ENCODE measurements around the gene MKNK1.

The MKNK1 gene

GRCh38 chr1:46539972-46540371, 64.1 kb downstream of the MKNK1 start:
- DNase-seq (ENCODE audit: low read depth in 2 of 2) = no peak

DNA sequence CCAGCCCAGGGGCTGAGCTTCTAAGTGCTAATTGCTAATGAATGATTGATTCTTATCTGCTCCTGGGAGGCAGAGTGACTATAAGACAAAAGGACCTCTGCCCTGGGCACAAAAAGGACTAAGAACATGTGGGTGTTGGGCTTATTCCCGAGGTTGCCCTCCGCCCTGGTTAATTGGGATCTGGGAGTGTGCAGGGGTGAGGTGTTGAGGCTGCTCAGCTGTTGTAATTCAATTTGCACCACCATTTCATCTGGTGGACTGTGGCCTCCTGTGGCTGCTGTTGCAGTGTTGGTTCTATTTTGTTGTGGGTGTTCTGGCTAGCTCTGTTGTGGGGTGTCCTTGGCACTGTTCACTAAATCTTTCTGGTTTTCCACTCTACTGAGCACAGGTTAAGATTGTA, 65.9 kb downstream of the MKNK1 start:
- DNase-seq (ENCODE audit: low read depth in 2 of 2) = no peak

DNA sequence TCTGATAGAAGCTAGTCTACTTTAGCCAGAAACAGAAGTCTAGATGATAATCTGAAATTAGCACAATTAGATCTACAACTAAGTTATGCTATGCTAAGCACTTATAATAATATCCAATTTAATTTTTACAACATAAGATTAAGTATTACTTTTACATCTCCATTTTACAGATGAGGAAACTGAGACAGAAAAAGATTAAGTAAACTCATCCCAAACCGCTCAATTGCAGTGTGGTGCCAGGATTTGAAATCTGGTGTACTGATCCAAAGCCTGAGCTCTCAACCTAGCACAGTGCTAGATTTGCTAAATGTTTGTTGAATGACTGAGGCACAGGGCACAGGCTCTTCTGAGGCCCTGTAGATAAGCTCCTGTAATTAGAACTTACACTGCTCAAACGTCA, 66.4 kb downstream of the MKNK1 start:
- no peak for DNase-seq (ENCODE audit: low read depth in 2 of 2)

GRCh38 chr1:46536527-46536926, 67.5 kb downstream of the MKNK1 start:
- DNase-seq (ENCODE audit: low read depth in 2 of 2) = no peak

GRCh38 chr1:46535063-46535462, 69.0 kb downstream of the MKNK1 start:
- no peak for DNase-seq (ENCODE audit: low read depth in 2 of 2)

- peak in 1 of 2 donors; percentile 58 for DNase-seq (ENCODE audit: low read depth in 2 of 2)
These were observed 70.7 kb downstream of the MKNK1 start for GRCh38 chr1:46533179-46533864.

DNA sequence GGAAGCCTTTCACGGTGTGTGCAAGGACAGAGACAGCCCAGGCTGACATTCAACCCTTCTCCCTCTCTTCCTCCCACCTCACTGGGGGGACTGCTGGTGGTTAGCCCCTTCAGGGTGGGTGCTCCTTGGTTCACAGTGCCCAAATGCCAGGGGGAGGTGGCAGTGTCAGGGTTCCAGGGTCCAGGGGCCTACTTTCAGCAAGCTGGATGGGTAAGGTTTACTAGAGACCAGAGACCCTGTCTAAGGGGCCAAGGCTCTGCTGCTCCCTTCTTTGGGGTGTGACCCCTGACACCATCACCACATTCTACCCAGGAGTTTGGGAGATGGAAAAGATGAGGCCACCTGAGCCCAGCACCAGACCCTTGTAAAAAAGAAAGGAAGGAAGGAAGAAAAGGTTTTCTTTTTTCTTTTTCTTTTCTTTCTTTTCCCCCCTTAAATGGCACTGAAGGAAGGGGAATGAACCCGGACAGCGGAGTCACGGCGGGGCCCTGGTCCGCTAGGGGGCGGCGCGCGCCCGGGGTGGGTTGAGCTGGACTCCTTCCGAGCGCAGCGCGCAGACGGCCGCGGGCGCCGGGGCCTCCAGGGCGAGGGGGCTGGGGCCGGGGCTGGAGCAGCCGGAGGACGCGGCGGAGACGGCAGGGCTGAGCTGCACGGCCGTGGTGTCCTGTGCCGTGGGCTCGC, 71.4 kb downstream of the MKNK1 start:
- peak; percentile 24 to 70 for DNase-seq (ENCODE audit: low read depth in 2 of 2)

DNA sequence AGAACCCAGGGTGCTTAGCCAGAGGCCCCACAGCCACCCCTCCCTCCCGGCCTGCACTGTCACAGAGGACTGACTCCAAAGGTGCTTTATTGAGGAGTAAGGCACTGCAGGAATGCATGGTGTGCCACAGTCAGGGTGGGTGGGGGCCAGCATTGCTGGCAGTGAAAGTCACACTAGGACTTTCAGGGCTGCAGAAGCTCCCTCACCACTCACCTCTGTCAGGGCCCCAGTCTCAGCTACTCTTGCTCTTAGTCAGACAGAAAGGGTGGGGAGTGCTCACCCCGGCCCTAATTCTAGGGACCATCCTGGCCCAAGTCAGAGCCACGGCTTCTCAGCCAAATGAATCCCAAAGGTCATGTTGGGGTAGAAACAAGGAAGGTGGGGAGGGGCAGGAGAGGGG, 72.0 kb downstream of the MKNK1 start:
- DNase-seq (ENCODE audit: low read depth in 2 of 2) = no peak

DNA sequence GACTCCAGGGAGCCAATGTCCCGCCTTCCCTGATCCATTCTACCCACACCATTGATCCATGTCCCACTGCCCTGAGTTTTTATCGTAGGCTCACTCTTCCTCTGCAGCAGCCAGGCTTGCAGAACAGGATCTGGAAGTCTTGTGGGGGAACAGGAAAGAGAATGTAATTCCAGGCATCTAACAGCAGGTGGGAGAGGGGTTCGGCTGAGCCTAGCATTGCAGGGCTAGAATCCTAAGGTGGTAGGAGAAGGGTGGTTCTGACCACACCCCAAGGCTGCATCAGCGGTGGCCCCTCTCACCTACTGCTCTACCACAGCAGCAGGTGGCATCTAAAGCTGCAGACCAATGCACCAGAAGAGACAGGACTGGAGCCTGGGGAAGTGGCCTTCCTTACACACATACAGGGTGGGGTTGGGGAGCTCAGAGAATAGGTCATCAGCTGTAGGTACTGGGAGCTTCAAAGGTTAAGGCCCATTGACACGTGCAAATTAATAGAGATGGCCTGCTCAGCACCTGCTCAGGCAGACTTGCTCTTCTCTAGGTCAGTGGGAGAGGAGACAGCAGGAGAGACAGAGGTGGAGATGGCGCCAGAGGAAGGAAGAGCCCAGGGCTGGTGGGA, 73.2 kb downstream of the MKNK1 start:
- no peak for DNase-seq (ENCODE audit: low read depth in 2 of 2)

DNA sequence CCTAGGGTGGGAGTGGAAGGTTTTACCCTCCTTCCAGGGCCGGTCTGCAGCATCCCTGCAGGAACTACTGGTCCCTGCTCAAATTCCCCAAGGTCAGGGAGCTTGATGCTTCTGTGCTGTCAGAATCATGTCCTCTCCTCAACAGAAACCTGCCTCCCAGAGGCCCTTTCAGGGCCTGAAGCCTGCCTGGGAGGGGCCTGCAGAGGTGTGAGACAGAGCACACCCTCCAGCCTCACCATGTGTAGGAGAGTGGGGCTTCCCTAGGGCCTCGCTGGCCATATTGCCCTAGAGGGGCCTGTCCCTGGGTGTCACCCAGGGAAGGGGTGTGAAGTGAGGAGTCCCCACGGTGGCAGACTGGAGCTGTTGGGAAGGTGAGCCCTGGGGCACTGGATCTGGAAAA, 73.8 kb downstream of the MKNK1 start:
- DNase-seq (ENCODE audit: low read depth in 2 of 2) = no peak

DNA sequence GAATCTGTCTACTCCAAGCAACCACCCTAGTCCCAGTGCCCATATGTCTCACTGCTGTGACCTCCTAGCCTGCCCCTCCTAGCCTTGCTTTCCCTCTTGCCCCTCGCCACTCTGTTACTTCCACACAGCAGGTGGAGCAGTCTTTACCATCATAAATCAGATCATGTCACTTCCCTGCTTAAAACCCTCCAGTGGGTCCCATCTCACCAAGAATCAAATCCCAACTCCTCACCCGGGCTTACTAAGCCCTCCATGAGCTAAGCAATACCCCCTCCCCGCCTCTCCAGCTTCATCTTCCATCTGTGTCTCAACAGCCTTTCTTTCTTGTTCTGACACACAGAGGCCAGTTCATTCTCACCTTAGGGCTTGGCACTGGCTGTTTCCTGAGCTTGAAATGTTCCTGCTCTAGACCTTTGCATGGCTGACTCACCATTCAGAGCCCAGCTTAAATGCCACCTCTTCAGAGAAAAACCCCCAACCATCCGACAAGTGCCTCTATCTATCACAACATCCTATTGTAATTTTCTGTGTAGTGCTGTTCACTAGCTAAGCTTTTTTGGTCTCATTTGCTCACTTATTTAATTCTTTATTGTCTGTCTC, 74.9 kb downstream of the MKNK1 start:
- DNase-seq (ENCODE audit: low read depth in 2 of 2) = no peak

DNA sequence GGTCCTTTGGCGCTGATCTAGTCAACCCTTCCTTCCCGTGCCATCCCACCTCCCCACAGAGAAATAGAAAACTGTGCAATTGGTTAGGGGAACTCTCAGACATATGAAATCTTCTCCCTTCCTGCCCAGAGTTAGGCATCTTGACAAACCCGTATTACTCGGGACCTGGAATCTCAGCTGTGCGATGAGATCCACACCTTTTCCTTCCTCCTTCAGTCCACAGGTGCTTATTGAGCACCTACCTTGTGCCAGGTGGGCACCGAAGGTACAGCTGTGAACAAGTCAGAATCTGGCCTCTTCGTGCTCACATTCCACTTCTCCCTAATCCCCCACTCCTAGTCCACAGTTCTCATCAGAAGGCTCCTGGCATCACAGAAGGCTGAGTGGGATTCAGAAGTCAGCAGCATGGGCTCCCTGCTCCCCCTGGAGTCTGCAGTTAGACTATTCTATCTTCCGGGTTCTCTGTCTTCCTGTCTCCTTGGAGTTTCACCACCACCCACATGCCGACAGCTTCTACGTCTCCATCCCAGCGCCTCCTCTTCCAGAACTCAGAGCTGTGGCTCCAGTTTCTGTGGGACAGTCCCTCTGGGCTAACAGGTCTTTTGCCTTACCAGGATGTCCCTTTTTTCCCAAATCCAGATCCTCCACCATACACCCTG, 75.6 kb downstream of the MKNK1 start:
- DNase-seq (ENCODE audit: low read depth in 2 of 2) = no peak

DNA sequence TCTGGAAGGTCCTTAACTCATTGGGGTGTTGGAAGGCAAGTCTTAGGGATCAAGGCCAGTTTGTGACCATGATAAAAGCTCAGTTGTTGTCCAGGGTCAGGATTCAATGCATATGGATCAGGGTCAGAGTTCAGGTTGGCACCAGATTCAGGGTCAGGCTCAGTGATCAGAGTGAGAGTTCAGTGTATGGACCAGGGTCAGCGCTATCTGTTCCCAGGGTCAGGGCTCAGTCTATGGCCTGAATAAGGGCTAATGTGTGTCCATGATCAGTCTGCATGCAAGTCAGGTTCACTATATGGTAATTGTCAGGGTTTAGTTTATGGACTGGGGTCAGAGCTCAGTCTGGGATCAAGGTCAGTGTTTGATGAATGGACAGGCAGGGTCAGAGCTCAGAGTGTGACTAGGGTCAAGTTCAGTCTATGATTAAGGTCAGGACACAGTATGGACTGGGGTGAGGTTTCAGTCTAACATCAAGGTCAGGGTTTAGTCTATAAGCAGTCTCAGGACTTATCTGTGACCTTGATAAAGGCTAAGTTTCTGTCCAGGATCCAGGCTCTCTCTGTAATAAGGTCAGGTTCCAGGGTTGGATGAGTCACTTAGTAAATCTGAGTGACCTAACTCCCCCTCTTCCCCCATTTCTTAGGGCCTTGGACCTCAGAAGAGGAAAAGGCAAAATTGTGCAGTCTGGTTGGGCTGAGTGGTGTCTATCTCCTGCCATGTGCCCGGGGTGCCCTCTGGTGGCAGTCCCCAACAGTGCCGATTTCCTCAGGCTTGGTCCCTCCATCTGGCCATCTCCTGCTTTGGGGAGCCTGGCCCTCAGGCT, 76.4 kb downstream of the MKNK1 start:
- peak; percentile 47 to 57 for DNase-seq (ENCODE audit: low read depth in 2 of 2)

- DNase-seq (ENCODE audit: low read depth in 2 of 2) = no peak
These were observed 77.3 kb downstream of the MKNK1 start for GRCh38 chr1:46526691-46527291.

DNA sequence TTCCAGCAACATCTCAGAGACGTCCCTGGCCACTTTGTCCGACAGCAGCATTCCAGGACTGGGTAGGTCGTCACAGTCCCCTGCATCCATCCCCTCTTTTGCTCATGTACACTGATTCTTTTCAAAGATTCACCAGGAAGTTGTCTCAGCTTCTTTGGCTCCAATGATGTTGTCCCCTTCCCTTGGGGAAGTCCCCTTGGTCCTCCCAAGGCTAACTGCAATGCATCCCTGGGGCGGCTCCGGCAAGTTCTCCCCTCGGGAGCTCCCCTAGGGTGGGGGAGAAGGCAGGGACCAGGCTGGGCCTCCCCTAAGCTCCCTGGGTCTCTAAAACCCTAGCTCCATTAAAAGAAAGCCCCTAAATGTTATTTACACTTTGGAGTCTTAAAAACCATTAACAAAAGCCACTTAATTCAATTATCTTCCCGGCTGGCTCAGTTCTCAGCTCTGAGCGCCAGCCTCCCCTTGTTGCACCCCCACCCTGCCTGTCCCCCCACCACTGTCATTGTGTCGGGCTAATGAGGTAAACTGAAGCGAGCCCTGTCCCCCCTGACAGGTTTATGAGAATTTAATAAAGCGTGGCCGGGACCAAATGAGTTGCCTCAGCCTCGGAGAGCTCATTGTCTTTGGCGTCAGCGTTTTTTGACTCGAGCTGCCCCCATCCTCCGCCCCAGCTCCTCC, 77.9 kb downstream of the MKNK1 start:
- no peak for DNase-seq (ENCODE audit: low read depth in 2 of 2)

GRCh38 chr1:46525253-46525983, 78.7 kb downstream of the MKNK1 start:
- no peak for DNase-seq (ENCODE audit: low read depth in 2 of 2)

GRCh38 chr1:46524843-46525242, 79.2 kb downstream of the MKNK1 start:
- DNase-seq (ENCODE audit: low read depth in 2 of 2) = no peak

DNA sequence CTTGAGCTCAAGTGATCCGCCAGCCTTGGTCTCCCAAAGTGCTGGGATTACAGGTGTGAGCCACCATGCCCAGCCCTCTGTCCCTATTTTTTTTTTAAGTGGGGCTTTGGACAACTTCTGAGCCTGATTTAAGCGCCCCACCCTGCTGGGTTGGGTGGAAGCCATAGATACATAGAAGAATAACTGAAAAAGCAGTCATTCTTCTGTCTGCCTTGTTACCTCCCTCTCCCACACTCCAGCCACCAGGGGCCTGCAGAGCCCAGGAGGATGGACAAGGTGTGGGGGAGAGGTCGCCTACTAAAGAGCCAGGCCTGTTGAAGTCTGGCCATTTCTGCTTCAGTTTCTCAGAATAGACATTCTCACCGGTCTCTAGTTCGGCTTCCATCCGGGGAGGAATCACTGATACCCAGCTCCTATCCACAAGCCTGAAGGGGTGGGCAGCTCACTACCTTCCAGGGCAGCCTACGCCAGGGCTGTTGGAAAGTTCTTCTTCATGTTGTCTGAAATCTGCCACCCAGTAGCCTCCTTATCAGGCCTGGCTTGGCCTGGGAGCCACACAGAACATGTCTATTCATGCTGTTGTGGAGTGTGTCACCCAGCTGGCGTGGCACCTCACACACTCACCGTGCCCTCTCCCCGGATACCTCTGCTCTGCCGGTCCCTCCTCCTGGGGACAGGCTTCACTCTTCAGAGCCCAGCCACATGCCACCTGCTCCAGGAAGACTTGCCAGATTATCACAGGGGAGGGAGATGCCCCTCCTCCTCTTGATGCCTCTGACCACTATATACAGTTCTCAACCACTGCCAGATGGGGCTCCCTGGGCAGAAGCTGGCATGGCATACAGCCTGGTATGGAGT, 80.3 kb downstream of the MKNK1 start:
- DNase-seq (ENCODE audit: low read depth in 2 of 2) = no peak

DNA sequence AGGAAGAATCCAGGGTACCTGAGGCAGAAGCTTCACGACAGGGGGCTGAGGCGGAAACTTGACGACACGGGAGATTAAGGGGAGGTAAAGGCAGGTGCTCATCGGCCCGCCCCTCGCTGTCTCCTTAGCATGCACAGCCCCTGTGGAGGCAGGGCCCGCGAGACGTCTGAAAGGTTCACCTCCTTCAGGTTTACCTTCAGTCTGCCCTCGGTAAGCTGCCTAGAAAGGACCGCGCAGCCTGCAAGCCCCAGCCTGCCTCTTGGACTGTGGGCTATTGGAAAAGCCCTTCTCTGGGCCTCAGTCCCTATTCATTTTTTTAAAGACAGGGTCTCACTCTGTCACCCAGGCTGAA, 81.1 kb downstream of the MKNK1 start:
- no peak for DNase-seq (ENCODE audit: low read depth in 2 of 2)

Data from stimulated activated CD8-positive, alpha-beta memory T cell treated with anti-CD3 and anti-CD28 coated beads, Interleukin-7, amount 100 ng/mL, for 4 hours (primary cell).